IMR-90 (cell line): ENCODE data around the gene MTX3. TPM values are rescaled to one million over a fixed set of nuclear protein-coding genes. Genes with fewer than 3 reads are reported as not detected.

Source experiments
- ATAC-seq: fragments of 200-7000 bp; cut with Tn5 transposase; 2 replicates; pipeline ENCODE4 v1.9.1; 2020; ENCODE audit warnings: low read depth, mild to moderate bottlenecking, moderate library complexity
- BruUV-seq: library from RNA; stranded (reverse); fragments of 400-500 nt; replicated peaks from 2 replicates; lab custom pipeline; 2021; lab: Mats Ljungman, UMichigan
- CTCF ChIA-PET: fragments of 300-600 bp; formaldehyde crosslinking; extraction: SDS; loops from one replicate; lab custom pipeline; 2021; ENCODE audit warnings: antibody characterized with exemption; lab: Yijun Ruan, JAX
- POLR2A ChIA-PET: fragments of 300-600 bp; sonication (Branson Sonifier 250); formaldehyde crosslinking; loops from one replicate; lab custom pipeline; 2022; ENCODE audit warnings: antibody characterized with exemption; ENCODE audit not compliant: unreplicated experiment; lab: Charles Lee
- DNase-seq: peaks from one replicate; pipeline ENCODE4 v3.0.0; 2013
- H2AFZ ChIP-seq: replicated peaks from 2 replicates; pipeline ENCODE3; 2013; ENCODE audit warnings: low read length, mild to moderate bottlenecking; ENCODE audit not compliant: poor library complexity
- H2AK5ac ChIP-seq: 2 replicates; pipeline ENCODE4 v1.6.1; 2013; ENCODE audit warnings: low read depth, low read length, inconsistent platforms
- H2AK9ac ChIP-seq: replicated peaks from 2 replicates; pipeline ENCODE3; 2013; ENCODE audit warnings: mild to moderate bottlenecking, low read depth, low read length, moderate library complexity; ENCODE audit not compliant: poor library complexity
- H2BK120ac ChIP-seq: 2 replicates; pipeline ENCODE4 v1.6.1; 2013; ENCODE audit warnings: low read depth, low read length, inconsistent platforms
- H2BK15ac ChIP-seq: 3 replicates; pipeline ENCODE4 v1.6.1; 2013; ENCODE audit warnings: low read depth, low read length, inconsistent platforms
- H2BK20ac ChIP-seq: 2 replicates; pipeline ENCODE4 v1.6.1; 2013; ENCODE audit warnings: low read depth, mild to moderate bottlenecking, inconsistent platforms, low read length, moderate library complexity
- H2BK5ac ChIP-seq: 2 replicates; pipeline ENCODE4 v1.6.1; 2013; ENCODE audit warnings: mild to moderate bottlenecking, low read depth, low read length, inconsistent platforms; ENCODE audit not compliant: poor library complexity, severe bottlenecking
- H3K14ac ChIP-seq: replicated peaks from 2 replicates; pipeline ENCODE4 v1.6.1; 2013; ENCODE audit warnings: low read depth, low read length, inconsistent platforms
- H3K18ac ChIP-seq: 2 replicates; pipeline ENCODE4 v1.6.1; 2013; ENCODE audit warnings: low read depth, low read length, control low read depth
- H3K23ac ChIP-seq: 2 replicates; pipeline ENCODE4 v1.6.1; 2013; ENCODE audit warnings: low read depth, low read length, inconsistent platforms
- H3K27ac ChIP-seq: 2 replicates; pipeline ENCODE4 v1.5.1; 2013; ENCODE audit warnings: mild to moderate bottlenecking, control low read depth, low read length; ENCODE audit not compliant: insufficient read depth
- H3K27me3 ChIP-seq: 2 replicates; pipeline ENCODE4 v1.6.1; 2013; ENCODE audit warnings: low read length; ENCODE audit not compliant: control insufficient read depth, insufficient read depth
- H3K36me3 ChIP-seq: 2 replicates; pipeline ENCODE4 v1.6.1; 2013; ENCODE audit warnings: low read length, mixed read lengths; ENCODE audit not compliant: control insufficient read depth, insufficient read depth
- H3K4ac ChIP-seq: 2 replicates; pipeline ENCODE4 v1.6.1; 2013; ENCODE audit warnings: low read depth, low read length, inconsistent platforms
- H3K4me1 ChIP-seq: 2 replicates; pipeline ENCODE4 v1.6.1; 2013; ENCODE audit warnings: low read length, mixed read lengths; ENCODE audit not compliant: control insufficient read depth, insufficient read depth
- H3K4me2 ChIP-seq: 2 replicates; pipeline ENCODE4 v1.6.1; 2013; ENCODE audit warnings: low read depth, mild to moderate bottlenecking, control low read depth, low read length, moderate library complexity
- H3K4me3 ChIP-seq: 2 replicates; pipeline ENCODE4 v1.5.1; 2013; ENCODE audit warnings: low read depth, mild to moderate bottlenecking, control low read depth, low read length, moderate library complexity; ENCODE audit not compliant: insufficient read depth
- H3K56ac ChIP-seq: 2 replicates; pipeline ENCODE4 v1.6.1; 2013; ENCODE audit warnings: low read length, inconsistent platforms; ENCODE audit not compliant: insufficient read depth; ENCODE audit errors: extremely low read depth
- H3K79me1 ChIP-seq, 2 experiments: 2 replicates each; pipeline ENCODE4 v1.6.1; 2013; ENCODE audit warnings: low read length in 2 of 2, inconsistent platforms in 1 of 2, low read depth in 1 of 2
- H3K9ac ChIP-seq: 2 replicates; pipeline ENCODE4 v1.6.1; 2013; ENCODE audit warnings: low read depth, low read length, control low read depth
- H3K9me1 ChIP-seq: 2 replicates; pipeline ENCODE4 v1.6.1; 2013; ENCODE audit warnings: low read length, inconsistent platforms; ENCODE audit not compliant: insufficient read depth
- H3K9me3 ChIP-seq: 2 replicates; pipeline ENCODE4 v1.6.1; 2013; ENCODE audit warnings: low read length; ENCODE audit not compliant: control insufficient read depth, insufficient read depth
- H4K20me1 ChIP-seq: 2 replicates; pipeline ENCODE4 v1.6.1; 2013; ENCODE audit warnings: low read length, inconsistent platforms; ENCODE audit not compliant: insufficient read depth
- H4K5ac ChIP-seq: 2 replicates; pipeline ENCODE4 v1.6.1; 2013; ENCODE audit warnings: mild to moderate bottlenecking, low read depth, low read length, control low read depth
- H4K8ac ChIP-seq, 2 experiments: 2 replicates each; pipeline ENCODE4 v1.6.1; 2013; ENCODE audit warnings: low read depth in 2 of 2, low read length in 2 of 2, control low read depth in 1 of 2, inconsistent platforms in 1 of 2
- H4K91ac ChIP-seq: 2 replicates; pipeline ENCODE4 v1.6.1; 2013; ENCODE audit warnings: low read depth, low read length, inconsistent platforms; ENCODE audit not compliant: insufficient read depth
- BHLHE40 ChIP-seq: fragments of 150-350 bp; IDR thresholded peaks from 2 replicates; pipeline ENCODE4 v1.6.1; 2016; ENCODE audit warnings: mild to moderate bottlenecking, low read depth, low read length
- CEBPB ChIP-seq: IDR thresholded peaks from 2 replicates; pipeline ENCODE4 v1.6.1; 2012; ENCODE audit warnings: low read depth, low read length, improper control_type of control experiment
- CHD1 ChIP-seq: IDR thresholded peaks from 2 replicates; pipeline ENCODE4 v1.6.1; 2012; ENCODE audit warnings: low read depth, low read length, improper control_type of control experiment
- FOS ChIP-seq: fragments of 150-350 bp; IDR thresholded peaks from 2 replicates; pipeline ENCODE4 v1.6.1; 2016; ENCODE audit warnings: low read depth, low read length
- MAFK ChIP-seq: IDR thresholded peaks from 2 replicates; pipeline ENCODE4 v1.6.1; 2012; ENCODE audit warnings: low read depth, low read length, improper control_type of control experiment
- MAZ ChIP-seq: IDR thresholded peaks from 2 replicates; pipeline ENCODE4 v1.6.1; 2012; ENCODE audit warnings: low read depth, mild to moderate bottlenecking, low read length, improper control_type of control experiment, moderate library complexity, borderline replicate concordance
- MXI1 ChIP-seq: IDR thresholded peaks from 2 replicates; pipeline ENCODE4 v1.6.1; 2012; ENCODE audit warnings: low read depth, mild to moderate bottlenecking, low read length, moderate library complexity, borderline replicate concordance
- RAD21 ChIP-seq: IDR thresholded peaks from 2 replicates; pipeline ENCODE4 v1.6.1; 2012; ENCODE audit warnings: low read length, improper control_type of control experiment
- RCOR1 ChIP-seq: IDR thresholded peaks from 2 replicates; pipeline ENCODE4 v1.6.1; 2012; ENCODE audit warnings: mild to moderate bottlenecking, low read length, improper control_type of control experiment; ENCODE audit not compliant: insufficient replicate concordance
- RFX5 ChIP-seq: IDR thresholded peaks from 2 replicates; pipeline ENCODE4 v1.8.0; 2012; ENCODE audit warnings: low read depth, mild to moderate bottlenecking, low read length, moderate library complexity
- WGBS, 2 experiments: methylation state at CpG; one replicate each; pipeline versions ENCODE4 v1.1.5 to v1.1.7; 2013; ENCODE audit warnings: missing lambda C conversion rate in 2 of 2; ENCODE audit not compliant: insufficient read length in 1 of 2; ENCODE audit errors: extremely low coverage in 2 of 2; 5-methylcytosine and 5-hydroxymethylcytosine counted together
- dilution Hi-C: fragments of 300-500 bp; cut with HindIII; formaldehyde crosslinking; loops from one replicate; pipeline ENCODE4 v1.14.3; 2018; ENCODE audit warnings: low sequenced_read_pairs; ENCODE audit not compliant: unreplicated experiment
- in situ Hi-C: fragments of 300-500 bp; cut with MboI; formaldehyde crosslinking; loops from 3 replicates; pipeline ENCODE4 v1.14.3; 2019; ENCODE audit warnings: low sequenced_read_pairs, inconsistent platforms, mixed read lengths
- intact Hi-C: fragments of 100-400 bp; cut with micrococcal nuclease; formaldehyde crosslinking; loops from 2 replicates; pipeline ENCODE4 v1.10.0; 2022
- polyA plus RNA-seq, 3 experiments: library from polyadenylated mRNA; depleted of rRNA; stranded (reverse); fragments of >200 nt; gene quantifications; 2 replicates each; pipeline ENCODE4 v1.2.3, GENCODE V29; 2012; ENCODE audit warnings: low replicate concordance in 1 of 3
- total RNA-seq: library from RNA; depleted of rRNA; stranded (reverse); fragments of >200 nt; gene quantifications from 2 replicates; pipeline ENCODE4 v1.2.3, GENCODE V29; 2012
- TF ChIP-seq, protein P1 (sequence below): fragments of 150-350 bp; IDR thresholded peaks from 2 replicates; pipeline ENCODE4 v1.6.1; 2016; ENCODE audit warnings: low read depth, mild to moderate bottlenecking, low read length, moderate library complexity, borderline replicate concordance
- TF ChIP-seq, protein P2 (sequence below): conservative IDR thresholded peaks from 2 replicates; pipeline ENCODE4 v1.5.1; 2012; ENCODE audit warnings: mild to moderate bottlenecking, low read depth, low read length, improper control_type of control experiment
- TF ChIP-seq, protein P3 (sequence below): fragments of 150-350 bp; IDR thresholded peaks from 2 replicates; pipeline ENCODE4 v1.6.1; 2017; ENCODE audit warnings: mild to moderate bottlenecking, antibody characterized with exemption, low read length, low read depth

The MTX3 gene
- total and polyA plus RNA-seq, 2 of the 4 experiments (the other 2 are of a cell fraction): 6.6 to 12.7 TPM

GRCh38 chr5:79963261-79964061, 27.6 kb downstream of the MTX3 start:
- 0 out of 2 replicates have a peak, but pooled peaks have one; percentile 21 for ATAC-seq
- peak overlapping the region; percentile 12; the same call in 1 of the 2 replicates for H2BK20ac ChIP-seq
- H3K4me2 ChIP-seq: no peak overlapping the region
- no peaks in the 10 kb centered on the region for H4K20me1 ChIP-seq
- H2AFZ ChIP-seq: peak overlapping the region; percentile 47
- peak overlapping the region; percentile 14; the same call in 1 of the 2 replicates for H4K91ac ChIP-seq
- POLR2A ChIA-PET: no interaction called here
- CTCF ChIA-PET: interaction anchor here (0.6 to 1.2 kb wide), 3 partner anchors 17 to 174 kb away, joined by 4 to 9 read pairs (median 4); no protein-coding TSS in a partner anchor
- peak overlapping the region; percentile 47; the same call in 1 of the 2 replicates for H2BK120ac ChIP-seq
- H3K9ac ChIP-seq: no peak overlapping the region
- in situ Hi-C loops: no loop called here
- BruUV-seq: no TSS peak
- no peaks in the 10 kb centered on the region for H3K36me3 ChIP-seq
- H3K4me3 ChIP-seq: no peak overlapping the region
- no peaks in the 10 kb centered on the region for H3K79me1 ChIP-seq
- dilution Hi-C loops: no loop called here
- peaks cover 6% of the 10 kb centered on the region for H3K9me1 ChIP-seq
- H4K8ac ChIP-seq: peak overlapping the region in 1 of 2 experiments; percentile 49; a peak in 2 of 4 replicates
- H3K4ac ChIP-seq: peak overlapping the region; percentile 37
- H3K9me3 ChIP-seq: no peaks in the 10 kb centered on the region
- H3K23ac ChIP-seq: no peak overlapping the region
- no peak overlapping the region; the same call in 1 of the 2 replicates for H3K27ac ChIP-seq
- DNase-seq: peak; percentile 10
- no peaks in the 10 kb centered on the region for H3K27me3 ChIP-seq
- H3K56ac ChIP-seq: no peak overlapping the region
- no peak overlapping the region for H4K5ac ChIP-seq
- WGBS, 2 experiments: 94% methylated on average over 3 of the region's 10 CpGs; no CpG with 5 or more reads in 1 of the 2 experiments
- no peak overlapping the region for H2AK5ac ChIP-seq
- peaks cover 13% of the 10 kb centered on the region for H3K4me1 ChIP-seq
- no peak overlapping the region for H2BK5ac ChIP-seq
- no peak overlapping the region; the same call in 1 of the 2 replicates for H3K14ac ChIP-seq
- H2BK15ac ChIP-seq: peak overlapping the region; percentile 52; the same call in 1 of the 3 replicates
- H2AK9ac ChIP-seq: peak overlapping the region; percentile 60
- intact Hi-C loops: no loop called here
- H3K18ac ChIP-seq: no peak overlapping the region
- TF ChIP-seq MXI1: no peak
- TF ChIP-seq FOS: no peak
- TF ChIP-seq, protein P1, sequence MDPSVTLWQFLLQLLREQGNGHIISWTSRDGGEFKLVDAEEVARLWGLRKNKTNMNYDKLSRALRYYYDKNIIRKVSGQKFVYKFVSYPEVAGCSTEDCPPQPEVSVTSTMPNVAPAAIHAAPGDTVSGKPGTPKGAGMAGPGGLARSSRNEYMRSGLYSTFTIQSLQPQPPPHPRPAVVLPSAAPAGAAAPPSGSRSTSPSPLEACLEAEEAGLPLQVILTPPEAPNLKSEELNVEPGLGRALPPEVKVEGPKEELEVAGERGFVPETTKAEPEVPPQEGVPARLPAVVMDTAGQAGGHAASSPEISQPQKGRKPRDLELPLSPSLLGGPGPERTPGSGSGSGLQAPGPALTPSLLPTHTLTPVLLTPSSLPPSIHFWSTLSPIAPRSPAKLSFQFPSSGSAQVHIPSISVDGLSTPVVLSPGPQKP: no peak
- no peak for TF ChIP-seq MAFK
- no peak for TF ChIP-seq MAZ
- no peak for TF ChIP-seq RFX5
- TF ChIP-seq RCOR1: no peak
- TF ChIP-seq, protein P2, sequence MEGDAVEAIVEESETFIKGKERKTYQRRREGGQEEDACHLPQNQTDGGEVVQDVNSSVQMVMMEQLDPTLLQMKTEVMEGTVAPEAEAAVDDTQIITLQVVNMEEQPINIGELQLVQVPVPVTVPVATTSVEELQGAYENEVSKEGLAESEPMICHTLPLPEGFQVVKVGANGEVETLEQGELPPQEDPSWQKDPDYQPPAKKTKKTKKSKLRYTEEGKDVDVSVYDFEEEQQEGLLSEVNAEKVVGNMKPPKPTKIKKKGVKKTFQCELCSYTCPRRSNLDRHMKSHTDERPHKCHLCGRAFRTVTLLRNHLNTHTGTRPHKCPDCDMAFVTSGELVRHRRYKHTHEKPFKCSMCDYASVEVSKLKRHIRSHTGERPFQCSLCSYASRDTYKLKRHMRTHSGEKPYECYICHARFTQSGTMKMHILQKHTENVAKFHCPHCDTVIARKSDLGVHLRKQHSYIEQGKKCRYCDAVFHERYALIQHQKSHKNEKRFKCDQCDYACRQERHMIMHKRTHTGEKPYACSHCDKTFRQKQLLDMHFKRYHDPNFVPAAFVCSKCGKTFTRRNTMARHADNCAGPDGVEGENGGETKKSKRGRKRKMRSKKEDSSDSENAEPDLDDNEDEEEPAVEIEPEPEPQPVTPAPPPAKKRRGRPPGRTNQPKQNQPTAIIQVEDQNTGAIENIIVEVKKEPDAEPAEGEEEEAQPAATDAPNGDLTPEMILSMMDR: no peak
- TF ChIP-seq CHD1: no peak
- TF ChIP-seq RAD21: no peak
- no peak for TF ChIP-seq BHLHE40
- TF ChIP-seq CEBPB: no peak
- TF ChIP-seq, protein P3, sequence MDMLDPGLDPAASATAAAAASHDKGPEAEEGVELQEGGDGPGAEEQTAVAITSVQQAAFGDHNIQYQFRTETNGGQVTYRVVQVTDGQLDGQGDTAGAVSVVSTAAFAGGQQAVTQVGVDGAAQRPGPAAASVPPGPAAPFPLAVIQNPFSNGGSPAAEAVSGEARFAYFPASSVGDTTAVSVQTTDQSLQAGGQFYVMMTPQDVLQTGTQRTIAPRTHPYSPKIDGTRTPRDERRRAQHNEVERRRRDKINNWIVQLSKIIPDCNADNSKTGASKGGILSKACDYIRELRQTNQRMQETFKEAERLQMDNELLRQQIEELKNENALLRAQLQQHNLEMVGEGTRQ: no peak
